MM.1S (cell line): Measurements from ENCODE around the gene LIN7B.

Experiments used
- DNase-seq: peaks from one replicate; pipeline ENCODE4 v3.0.0-alpha.2; 2015
- H2AFZ ChIP-seq: fragments of 300-600 bp; sonication (generic); 2 replicates; pipeline ENCODE4 v1.6.0; 2016; ENCODE audit warnings: antibody characterized with exemption, low read length
- H3F3A ChIP-seq: fragments of 300-600 bp; sonication (generic); 2 replicates; pipeline ENCODE4 v1.6.1; 2016; ENCODE audit warnings: mild to moderate bottlenecking, antibody characterized with exemption, low read length, moderate library complexity, mixed read lengths; ENCODE audit not compliant: insufficient read depth
- H3K27ac ChIP-seq: fragments of 300-600 bp; sonication (generic); 2 replicates; pipeline ENCODE4 v1.5.1; 2016; ENCODE audit warnings: mild to moderate bottlenecking, low read length
- H3K27me3 ChIP-seq: fragments of 300-600 bp; sonication (generic); replicated peaks from 2 replicates; pipeline ENCODE4 v1.6.0; 2016; ENCODE audit warnings: low read length; ENCODE audit not compliant: insufficient read depth
- H3K36me3 ChIP-seq: fragments of 300-600 bp; sonication (generic); replicated peaks from 2 replicates; pipeline ENCODE4 v1.6.1; 2016; ENCODE audit warnings: mild to moderate bottlenecking, low read length, mixed read lengths; ENCODE audit not compliant: insufficient read depth
- H3K4me1 ChIP-seq: fragments of 300-600 bp; sonication (generic); 2 replicates; pipeline ENCODE4 v1.6.1; 2016; ENCODE audit warnings: low read length, mixed read lengths
- H3K4me2 ChIP-seq: fragments of 300-600 bp; sonication (generic); 2 replicates; pipeline ENCODE4 v1.6.0; 2016; ENCODE audit warnings: low read depth, low read length
- H3K4me3 ChIP-seq: fragments of 300-600 bp; sonication (generic); 2 replicates; pipeline ENCODE4 v1.5.1; 2016; ENCODE audit warnings: low read length, mixed read lengths
- H3K79me2 ChIP-seq: fragments of 300-600 bp; sonication (generic); 2 replicates; pipeline ENCODE4 v1.6.1; 2016; ENCODE audit warnings: mixed run types, low read length, mixed read lengths
- H3K9ac ChIP-seq: fragments of 300-600 bp; sonication (generic); 2 replicates; pipeline ENCODE4 v1.6.1; 2016; ENCODE audit warnings: low read length, mixed read lengths
- H3K9me2 ChIP-seq: fragments of 300-600 bp; sonication (generic); replicated peaks from 2 replicates; pipeline ENCODE4 v1.6.1; 2016; ENCODE audit warnings: mild to moderate bottlenecking, low read length, mixed read lengths; ENCODE audit not compliant: insufficient read depth
- H3K9me3 ChIP-seq: fragments of 300-600 bp; sonication (generic); replicated peaks from 2 replicates; pipeline ENCODE4 v1.6.1; 2016; ENCODE audit warnings: mild to moderate bottlenecking, low read length, mixed read lengths; ENCODE audit not compliant: insufficient read depth
- H4K20me1 ChIP-seq: fragments of 300-600 bp; sonication (generic); 2 replicates; pipeline ENCODE4 v1.6.1; 2016; ENCODE audit warnings: mild to moderate bottlenecking, low read length, moderate library complexity, mixed read lengths; ENCODE audit not compliant: insufficient read depth
- EZH2 ChIP-seq: fragments of 300-600 bp; sonication (generic); optimal IDR thresholded peaks from 2 replicates; pipeline ENCODE3; 2017; ENCODE audit warnings: low read depth, mild to moderate bottlenecking, antibody characterized with exemption, low read length, mixed read lengths
- EZH2phosphoT487 ChIP-seq: fragments of 300-600 bp; sonication (generic); IDR thresholded peaks from 2 replicates; pipeline ENCODE4 v1.6.1; 2018; ENCODE audit warnings: antibody characterized with exemption, low read length
- TF ChIP-seq, protein P1 (sequence below): fragments of 300-600 bp; sonication (generic); IDR thresholded peaks from 2 replicates; pipeline ENCODE4 v1.5.1; 2016; ENCODE audit warnings: antibody characterized with exemption, low read length, mixed read lengths

The LIN7B gene

DNA sequence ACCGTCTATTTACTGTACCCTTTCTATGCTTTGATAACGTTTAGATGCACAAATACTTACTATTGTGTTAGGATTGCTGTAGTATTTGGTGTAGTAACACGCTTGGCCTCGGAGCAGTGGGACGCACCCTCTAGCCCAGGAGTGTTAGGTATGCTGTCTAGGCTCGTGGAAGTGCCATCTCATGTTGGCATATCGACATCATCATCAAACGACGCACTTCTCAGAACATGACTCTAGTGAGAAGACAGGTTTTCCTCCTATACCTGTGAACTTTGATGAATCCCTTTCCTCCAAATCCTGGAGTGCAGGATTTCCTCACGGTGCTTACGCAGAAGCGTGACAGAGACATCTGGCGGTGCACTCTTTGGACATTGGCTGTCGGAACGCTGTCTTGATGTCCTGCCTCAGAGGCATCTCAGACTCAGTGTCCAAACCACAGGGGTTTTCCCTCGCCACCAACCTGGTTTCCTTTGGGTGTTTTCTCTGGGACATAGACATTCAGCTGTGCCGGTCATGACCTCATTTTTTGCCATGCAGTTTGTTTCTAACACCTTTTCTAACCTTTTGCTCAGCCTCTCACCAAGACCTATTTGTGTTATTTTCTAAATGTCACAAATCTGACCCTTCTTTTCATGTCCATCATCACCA lies 22.7 kb upstream of the LIN7B start:
- peaks cover 16% of the 10 kb centered on the region for H3K36me3 ChIP-seq
- H3K27ac ChIP-seq: no peak overlapping the region
- no peak for TF ChIP-seq EZH2
- TF ChIP-seq EZH2phosphoT487: no peak
- TF ChIP-seq, protein P1, sequence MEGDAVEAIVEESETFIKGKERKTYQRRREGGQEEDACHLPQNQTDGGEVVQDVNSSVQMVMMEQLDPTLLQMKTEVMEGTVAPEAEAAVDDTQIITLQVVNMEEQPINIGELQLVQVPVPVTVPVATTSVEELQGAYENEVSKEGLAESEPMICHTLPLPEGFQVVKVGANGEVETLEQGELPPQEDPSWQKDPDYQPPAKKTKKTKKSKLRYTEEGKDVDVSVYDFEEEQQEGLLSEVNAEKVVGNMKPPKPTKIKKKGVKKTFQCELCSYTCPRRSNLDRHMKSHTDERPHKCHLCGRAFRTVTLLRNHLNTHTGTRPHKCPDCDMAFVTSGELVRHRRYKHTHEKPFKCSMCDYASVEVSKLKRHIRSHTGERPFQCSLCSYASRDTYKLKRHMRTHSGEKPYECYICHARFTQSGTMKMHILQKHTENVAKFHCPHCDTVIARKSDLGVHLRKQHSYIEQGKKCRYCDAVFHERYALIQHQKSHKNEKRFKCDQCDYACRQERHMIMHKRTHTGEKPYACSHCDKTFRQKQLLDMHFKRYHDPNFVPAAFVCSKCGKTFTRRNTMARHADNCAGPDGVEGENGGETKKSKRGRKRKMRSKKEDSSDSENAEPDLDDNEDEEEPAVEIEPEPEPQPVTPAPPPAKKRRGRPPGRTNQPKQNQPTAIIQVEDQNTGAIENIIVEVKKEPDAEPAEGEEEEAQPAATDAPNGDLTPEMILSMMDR: no peak
- H3K4me3 ChIP-seq: no peak overlapping the region
- H2AFZ ChIP-seq: no peak overlapping the region
- H3K9me3 ChIP-seq: no peaks in the 10 kb centered on the region
- H3F3A ChIP-seq: peaks cover 4% of the 10 kb centered on the region; the same call in 1 of the 2 replicates
- no peak overlapping the region for H3K4me2 ChIP-seq
- H3K4me1 ChIP-seq: peaks cover 10% of the 10 kb centered on the region
- H3K9ac ChIP-seq: no peak overlapping the region
- no peaks in the 10 kb centered on the region for H3K9me2 ChIP-seq
- peaks cover 90% of the 10 kb centered on the region for H3K79me2 ChIP-seq
- no peaks in the 10 kb centered on the region for H3K27me3 ChIP-seq
- no peak for DNase-seq
- peaks cover 39% of the 10 kb centered on the region for H4K20me1 ChIP-seq

DNA sequence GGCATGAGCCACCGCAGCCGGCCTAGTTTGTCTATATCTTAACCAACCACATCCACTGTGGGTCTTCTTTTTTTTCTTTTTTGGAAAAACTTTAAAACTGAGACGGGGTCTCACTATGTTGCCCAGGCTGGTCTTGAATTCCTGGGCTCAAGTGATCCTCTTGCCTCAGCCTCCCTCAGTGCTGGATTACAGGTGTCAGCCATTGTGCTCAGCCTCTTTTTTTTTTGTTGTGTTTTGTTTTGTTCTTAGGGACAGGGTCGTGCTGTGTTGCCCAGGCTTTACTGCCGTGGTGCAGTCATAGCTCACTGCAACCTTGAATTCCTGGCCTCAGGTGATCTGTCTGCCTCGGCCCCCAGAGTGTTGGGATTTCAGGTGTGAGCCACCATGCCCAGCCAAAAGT lies 21.5 kb upstream of the LIN7B start:
- peaks cover 31% of the 10 kb centered on the region for H4K20me1 ChIP-seq
- H3K9me2 ChIP-seq: no peaks in the 10 kb centered on the region
- H3K27me3 ChIP-seq: no peaks in the 10 kb centered on the region
- H2AFZ ChIP-seq: no peak overlapping the region
- H3K4me2 ChIP-seq: no peak overlapping the region
- H3K36me3 ChIP-seq: peaks cover 16% of the 10 kb centered on the region
- H3K9ac ChIP-seq: no peak overlapping the region
- peaks cover 12% of the 10 kb centered on the region for H3F3A ChIP-seq
- no peak overlapping the region for H3K27ac ChIP-seq
- no peaks in the 10 kb centered on the region for H3K9me3 ChIP-seq
- DNase-seq: no peak
- TF ChIP-seq EZH2 (no peak), EZH2phosphoT487 (no peak)
- TF ChIP-seq, protein P1: no peak
- H3K4me1 ChIP-seq: peaks cover under 1% of the 10 kb centered on the region; the same call in 1 of the 2 replicates
- no peak overlapping the region for H3K4me3 ChIP-seq
- peaks cover 87% of the 10 kb centered on the region for H3K79me2 ChIP-seq

DNA sequence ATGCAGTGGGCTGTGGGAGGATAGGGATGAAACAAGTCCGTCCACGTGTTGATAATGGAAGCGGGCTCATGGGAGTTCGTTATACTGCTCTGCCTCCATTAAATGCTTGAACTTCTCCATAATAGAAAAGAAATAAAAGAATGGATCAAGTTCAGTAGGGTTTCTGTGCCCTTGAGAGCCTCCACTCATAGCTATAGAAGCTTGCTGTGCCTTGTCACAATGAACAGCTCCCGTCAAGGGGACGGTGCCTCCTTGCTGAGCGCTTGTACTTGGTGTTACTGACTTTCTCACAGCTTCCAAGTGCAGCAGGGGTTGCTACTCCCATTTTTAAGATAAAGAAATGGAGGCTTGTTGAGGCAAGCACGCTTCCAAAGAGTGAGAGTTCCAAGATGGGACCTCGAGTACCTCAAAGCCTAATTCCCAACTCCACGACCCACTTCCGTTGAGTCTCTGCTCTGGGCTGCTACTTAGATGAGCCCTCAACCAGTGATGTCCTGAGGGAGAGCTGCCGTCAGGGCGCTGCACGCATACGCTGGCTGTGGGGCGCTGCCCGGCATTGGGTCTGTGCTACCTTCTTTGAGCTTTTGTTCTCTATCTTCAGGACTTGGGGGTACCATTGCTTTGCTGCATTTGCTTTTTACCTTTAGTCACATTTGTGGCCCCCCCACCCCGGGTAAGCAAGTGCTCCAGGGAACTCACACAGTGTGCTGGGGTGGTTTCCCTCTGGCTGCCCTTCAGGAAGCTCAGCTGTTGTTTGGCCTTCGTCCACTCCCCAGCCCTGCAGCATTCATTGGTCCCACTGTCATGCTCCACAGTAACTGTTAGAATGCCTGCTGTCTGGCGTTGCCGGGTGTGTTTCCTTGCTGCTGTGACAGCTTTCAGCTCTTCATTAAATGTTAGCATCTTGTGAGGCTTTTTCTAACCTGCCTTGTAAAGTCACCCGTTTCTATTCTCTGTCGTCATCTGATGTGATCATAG lies 19.4 kb upstream of the LIN7B start:
- Histone ChIP-seq H3K9me3 (no peaks in the 10 kb centered on the region), H3K4me1 (no peaks in the 10 kb centered on the region), H3K27me3 (no peaks in the 10 kb centered on the region), H3K27ac (no peak overlapping the region), H3K4me2 (no peak overlapping the region), H3K9ac (no peak overlapping the region), H3K4me3 (no peak overlapping the region), H3K9me2 (no peaks in the 10 kb centered on the region), H3K79me2 (peaks cover 86% of the 10 kb centered on the region), H4K20me1 (peaks cover 22% of the 10 kb centered on the region), H3K36me3 (peaks cover 24% of the 10 kb centered on the region), H3F3A (peaks cover 12% of the 10 kb centered on the region), H2AFZ (no peak overlapping the region)
- TF ChIP-seq, protein P1: no peak
- TF ChIP-seq EZH2: no peak
- TF ChIP-seq EZH2phosphoT487: no peak
- no peak for DNase-seq
